Upper lobe of left lung (tissue), 6 donors: Measurements from ENCODE around the gene SNX30. TPM values are rescaled to one million over a fixed set of nuclear protein-coding genes. Genes with fewer than 3 reads are reported as not detected.

Experiments used
- ATAC-seq, 2 donors: fragments of 200-7000 bp; cut with Tn5 transposase; one replicate each; pipeline ENCODE4 v1.9.1; 2022; ENCODE audit warnings: mild to moderate bottlenecking in 2 of 2, moderate library complexity in 2 of 2; ENCODE audit not compliant: low FRiP score in 2 of 2
- DNase-seq, 2 donors: peaks; one replicate each; pipeline ENCODE4 v3.0.0-alpha.2; 2019 to 2020
- H3K27ac ChIP-seq, 4 donors: fragments of 200-600 bp; sonication (generic); one replicate each; pipeline ENCODE4 v1.5.1; 2016 to 2019
- H3K27me3 ChIP-seq, 4 donors: fragments of 200-600 bp; sonication (generic); one replicate each; pipeline ENCODE4 v1.5.1; 2017 to 2019
- H3K36me3 ChIP-seq, 4 donors: fragments of 200-600 bp; sonication (generic); one replicate each; pipeline ENCODE4 v1.5.1; 2016 to 2019
- H3K4me1 ChIP-seq, 4 donors: fragments of 200-600 bp; sonication (generic); one replicate each; pipeline ENCODE4 v1.5.1; 2018 to 2019
- H3K4me3 ChIP-seq, 4 donors: fragments of 200-600 bp; sonication (generic); one replicate each; pipeline ENCODE4 v1.5.1; 2017 to 2019; ENCODE audit warnings: mild to moderate bottlenecking in 2 of 4, moderate library complexity in 1 of 4
- H3K9me3 ChIP-seq, 4 donors: fragments of 200-600 bp; sonication (generic); one replicate each; pipeline ENCODE4 v1.5.1; 2018 to 2019
- EP300 ChIP-seq, 4 donors: sonication (generic); formaldehyde crosslinking; IDR thresholded peaks; one replicate each; pipeline ENCODE4 v1.5.1; 2017; ENCODE audit warnings: antibody characterized with exemption in 4 of 4, control low read depth in 2 of 4
- POLR2A ChIP-seq, 4 donors: fragments of 450-650 bp; IDR thresholded peaks; one replicate each; pipeline ENCODE4 v1.5.1; 2016 to 2017; ENCODE audit warnings: antibody characterized with exemption in 4 of 4, mild to moderate bottlenecking in 2 of 4
- POLR2AphosphoS5 ChIP-seq, 2 donors: sonication (generic); formaldehyde crosslinking; IDR thresholded peaks; one replicate each; pipeline ENCODE4 v1.5.1; 2017; ENCODE audit warnings: antibody characterized with exemption in 2 of 2
- WGBS, 2 donors: methylation state at CpG; one replicate each; pipeline ENCODE4 v1.1.5; 2017 to 2018; 5-methylcytosine and 5-hydroxymethylcytosine counted together
- total RNA-seq, 6 donors: library from RNA; depleted of rRNA in 4 of 6; stranded (reverse); fragments of >200 nt in 4 of 6; gene quantifications; one replicate each; pipeline versions ENCODE4 v1.1.0 to v1.2.1, GENCODE V29; 2016 to 2021
- TF ChIP-seq, protein P1 (sequence below), 6 experiments: fragments of 450-650 bp in 4 of 6; fragments of 200-600 bp in 2 of 6; sonication (generic) in 2 of 6; IDR thresholded peaks; one replicate each; pipeline ENCODE4 v1.5.1; 2016 to 2019; ENCODE audit warnings: antibody characterized with exemption in 6 of 6
- donor health status: DM: no; HTN: no; CAD: no; lungs with moderate emphysema.
- donor health status: DM: no; HTN: yes; CAD: no; lungs with severe emphysema.

SNX30 gene
- total RNA-seq, 6 donors from 2014 or later, result 46.9 to 80.1 (median 72.2) TPM

DNA sequence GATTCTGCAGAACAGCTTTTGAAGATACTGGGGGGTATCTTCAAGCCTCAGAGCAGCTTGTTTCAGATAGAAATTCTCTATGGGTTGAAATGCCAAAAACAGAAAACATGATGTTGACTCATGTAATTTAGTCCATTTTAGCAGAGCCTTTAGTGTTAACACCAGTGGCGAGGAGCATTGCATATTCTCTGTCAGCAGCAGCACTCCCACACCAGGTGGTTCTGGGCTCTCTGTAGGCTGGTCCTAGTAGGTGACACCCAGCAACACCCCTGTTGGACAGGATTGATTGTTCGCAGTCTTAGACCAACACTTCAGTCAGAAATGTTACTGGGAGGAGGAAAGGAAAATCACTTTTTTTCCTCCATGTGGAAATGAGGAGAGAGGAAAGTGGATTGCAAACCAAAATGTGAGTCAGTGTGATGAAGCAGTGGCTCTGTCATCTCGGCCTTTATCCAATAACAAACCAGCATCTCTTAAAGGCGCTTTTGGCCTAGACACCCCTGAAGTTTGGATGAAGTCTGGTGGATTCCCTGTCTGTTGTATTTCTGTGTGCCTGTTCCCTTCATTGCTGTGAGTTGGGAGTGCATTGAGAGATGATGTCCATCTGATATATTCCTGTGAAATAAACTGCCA is 123.3 kb downstream of the SNX30 start:
- DNase-seq (no peak), ATAC-seq (no peak)
- 92 to 95% methylated on average over 4 of the region's 4 CpGs for WGBS, 2 donors
- TF ChIP-seq, protein P1, sequence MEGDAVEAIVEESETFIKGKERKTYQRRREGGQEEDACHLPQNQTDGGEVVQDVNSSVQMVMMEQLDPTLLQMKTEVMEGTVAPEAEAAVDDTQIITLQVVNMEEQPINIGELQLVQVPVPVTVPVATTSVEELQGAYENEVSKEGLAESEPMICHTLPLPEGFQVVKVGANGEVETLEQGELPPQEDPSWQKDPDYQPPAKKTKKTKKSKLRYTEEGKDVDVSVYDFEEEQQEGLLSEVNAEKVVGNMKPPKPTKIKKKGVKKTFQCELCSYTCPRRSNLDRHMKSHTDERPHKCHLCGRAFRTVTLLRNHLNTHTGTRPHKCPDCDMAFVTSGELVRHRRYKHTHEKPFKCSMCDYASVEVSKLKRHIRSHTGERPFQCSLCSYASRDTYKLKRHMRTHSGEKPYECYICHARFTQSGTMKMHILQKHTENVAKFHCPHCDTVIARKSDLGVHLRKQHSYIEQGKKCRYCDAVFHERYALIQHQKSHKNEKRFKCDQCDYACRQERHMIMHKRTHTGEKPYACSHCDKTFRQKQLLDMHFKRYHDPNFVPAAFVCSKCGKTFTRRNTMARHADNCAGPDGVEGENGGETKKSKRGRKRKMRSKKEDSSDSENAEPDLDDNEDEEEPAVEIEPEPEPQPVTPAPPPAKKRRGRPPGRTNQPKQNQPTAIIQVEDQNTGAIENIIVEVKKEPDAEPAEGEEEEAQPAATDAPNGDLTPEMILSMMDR (IDR thresholded peaks at IDR 0.05), result no peak
- TF ChIP-seq EP300 (IDR thresholded peaks at IDR 0.05), result no peak
- TF ChIP-seq POLR2AphosphoS5 (IDR thresholded peaks at IDR 0.05), result no peak
- TF ChIP-seq POLR2A (IDR thresholded peaks at IDR 0.05), result no peak
- Histone ChIP-seq H3K4me3 (no peak overlapping the region), H3K27ac (no peak overlapping the region), H3K9me3 (no peaks in the 10 kb centered on the region), H3K36me3 (peaks cover 3 to 22% (median 17%) of the 10 kb centered on the region in 4 donors), H3K27me3 (no peaks in the 10 kb centered on the region), H3K4me1 (peaks cover 0 to 5% (median 2%) of the 10 kb centered on the region in 4 donors)

DNA sequence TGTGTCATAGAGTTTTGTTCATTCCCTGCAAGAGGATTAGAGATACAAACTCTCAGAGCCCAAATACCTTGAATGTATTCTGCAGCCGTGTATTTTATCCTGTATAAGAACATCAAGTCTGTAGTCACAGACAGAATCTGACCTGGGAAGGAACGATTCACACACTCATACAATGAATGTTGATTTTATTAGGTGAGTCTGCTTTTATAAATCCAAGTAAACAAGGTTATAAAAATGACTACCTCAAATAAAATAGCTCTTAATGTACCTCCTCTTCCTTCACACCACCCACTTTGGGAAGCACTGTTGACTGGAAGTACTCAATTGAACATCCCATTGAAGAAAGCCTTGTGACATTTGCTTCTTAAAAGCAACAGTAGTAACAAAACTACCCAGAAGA is 128.2 kb downstream of the SNX30 start:
- ATAC-seq (no peak), DNase-seq (no peak)
- Histone ChIP-seq H3K4me3 (no peak overlapping the region), H3K27me3 (no peaks in the 10 kb centered on the region), H3K4me1 (no peaks in the 10 kb centered on the region), H3K27ac (no peak overlapping the region), H3K9me3 (no peaks in the 10 kb centered on the region), H3K36me3 (peaks cover 0 to 16% (median 11%) of the 10 kb centered on the region in 4 donors)
- no peak for TF ChIP-seq POLR2AphosphoS5 (IDR thresholded peaks at IDR 0.05)
- no peak for TF ChIP-seq POLR2A (IDR thresholded peaks at IDR 0.05)
- TF ChIP-seq EP300 (IDR thresholded peaks at IDR 0.05), result no peak
- TF ChIP-seq, protein P1 (IDR thresholded peaks at IDR 0.05), result no peak
- 78 to 89% methylated on average over 2 of the region's 2 CpGs for WGBS, 2 donors

DNA sequence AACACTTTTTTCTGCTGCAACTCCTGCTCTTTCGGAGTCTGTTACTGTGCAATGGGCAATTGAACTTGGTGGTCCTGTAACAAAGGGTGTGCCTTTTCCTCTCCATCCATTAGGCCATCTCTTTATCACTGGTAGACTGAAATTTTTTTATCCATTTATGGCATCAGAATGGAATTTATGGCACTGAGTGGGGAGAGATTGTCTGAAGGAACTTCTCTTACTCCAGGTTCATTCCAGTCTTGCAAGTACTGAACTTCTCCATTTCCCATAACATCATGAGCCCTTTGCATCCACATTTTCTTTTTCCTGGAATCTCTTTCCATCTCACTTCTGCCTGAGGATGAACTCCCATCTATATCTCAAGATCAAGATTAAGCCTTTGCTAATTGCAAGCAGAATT is 130.1 kb downstream of the SNX30 start:
- WGBS, 2 donors, result 100% methylated on average over 1 of the region's 1 CpG
- TF ChIP-seq EP300 (IDR thresholded peaks at IDR 0.05) (no peak), POLR2AphosphoS5 (IDR thresholded peaks at IDR 0.05) (no peak), POLR2A (IDR thresholded peaks at IDR 0.05) (no peak)
- TF ChIP-seq, protein P1 (IDR thresholded peaks at IDR 0.05), result no peak
- H3K36me3 ChIP-seq, result peaks cover 0 to 11% (median 11%) of the 10 kb centered on the region in 4 donors
- H3K9me3 ChIP-seq, result no peaks in the 10 kb centered on the region
- H3K27ac ChIP-seq, result no peak overlapping the region
- no peak overlapping the region for H3K4me3 ChIP-seq
- no peaks in the 10 kb centered on the region for H3K4me1 ChIP-seq
- ATAC-seq (no peak), DNase-seq (no peak)
- H3K27me3 ChIP-seq, result no peaks in the 10 kb centered on the region

DNA sequence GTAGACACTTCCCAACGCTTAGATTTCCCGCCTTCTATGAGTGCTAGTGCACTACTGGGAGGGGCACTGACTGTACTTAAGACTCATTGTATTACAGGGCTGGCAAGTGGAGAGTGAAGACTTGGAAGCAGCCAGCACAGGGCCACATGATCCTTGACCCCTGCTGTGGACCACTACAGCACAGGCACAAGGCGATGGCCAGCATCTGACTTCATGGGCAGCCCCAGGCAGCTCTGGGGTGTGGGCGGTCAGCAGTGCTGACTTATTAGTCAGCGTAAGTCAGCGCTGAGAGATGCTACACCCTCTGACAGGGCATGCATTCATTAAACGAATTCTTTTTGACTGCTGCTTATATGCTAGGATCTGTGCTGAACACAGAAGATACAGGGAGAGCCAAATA is 130.8 kb downstream of the SNX30 start:
- Histone ChIP-seq H3K9me3 (no peaks in the 10 kb centered on the region), H3K27ac (no peak overlapping the region), H3K4me3 (no peak overlapping the region), H3K27me3 (no peaks in the 10 kb centered on the region), H3K4me1 (no peaks in the 10 kb centered on the region), H3K36me3 (peaks cover 0 to 11% (median 10%) of the 10 kb centered on the region in 4 donors)
- peak in 1 of 2 donors; percentile 61 for ATAC-seq
- TF ChIP-seq POLR2A (IDR thresholded peaks at IDR 0.05) (no peak), EP300 (IDR thresholded peaks at IDR 0.05) (no peak), POLR2AphosphoS5 (IDR thresholded peaks at IDR 0.05) (no peak)
- TF ChIP-seq, protein P1 (IDR thresholded peaks at IDR 0.05), result no peak
- DNase-seq, result no peak
- WGBS, 2 donors, result 82 to 92% methylated on average over 3 to 7 of the region's 7 CpGs

DNA sequence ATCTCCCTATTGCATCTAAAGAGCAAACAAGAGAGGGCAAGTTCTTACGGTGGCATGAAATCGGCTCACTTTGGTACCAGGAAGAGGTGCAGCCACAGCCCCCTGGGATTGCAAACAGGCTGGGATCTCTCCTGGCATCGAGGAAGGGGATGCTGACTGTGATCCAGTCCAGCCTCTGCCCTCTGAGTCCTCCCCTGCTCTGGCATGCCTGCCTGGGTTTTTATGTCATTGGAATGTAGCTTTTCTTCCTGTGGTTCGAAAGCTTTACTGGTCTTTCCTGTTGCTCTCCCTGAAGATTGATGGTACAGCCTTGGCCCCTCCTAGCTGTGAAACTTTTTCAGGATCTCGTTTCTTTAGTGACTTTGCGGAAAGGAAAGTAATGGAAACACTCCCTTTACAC is 133.5 kb downstream of the SNX30 start:
- Histone ChIP-seq H3K4me1 (peaks cover 0 to 5% (median 0%) of the 10 kb centered on the region in 4 donors), H3K27me3 (no peaks in the 10 kb centered on the region), H3K27ac (no peak overlapping the region), H3K9me3 (no peaks in the 10 kb centered on the region), H3K36me3 (peaks cover 0 to 7% (median 5%) of the 10 kb centered on the region in 4 donors), H3K4me3 (no peak overlapping the region)
- WGBS, 2 donors, result 24 to 35% methylated on average over 5 to 6 of the region's 6 CpGs
- no peak for TF ChIP-seq POLR2A (IDR thresholded peaks at IDR 0.05)
- no peak for TF ChIP-seq EP300 (IDR thresholded peaks at IDR 0.05)
- no peak for TF ChIP-seq POLR2AphosphoS5 (IDR thresholded peaks at IDR 0.05)
- TF ChIP-seq, protein P1 (IDR thresholded peaks at IDR 0.05), result no peak
- no peak for DNase-seq
- no peak for ATAC-seq
